ENCODE results near the gene LRRC17. TPM values are rescaled to one million over a fixed set of nuclear protein-coding genes. Genes with fewer than 3 reads are reported as not detected.

Gene LRRC17
- total RNA-seq, 1 donor from 2014 or later: 32.0 TPM

- DNase-seq (ENCODE audit: low spot score): no peak
- Mint-ChIP-seq H3K27ac (ENCODE audit: unreplicated experiment) (peak overlapping the region; percentile 96), H3K36me3 (ENCODE audit: low read depth) (peaks cover 6% of the 10 kb centered on the region), H3K4me1 (ENCODE audit: low read depth) (peaks cover 55% of the 10 kb centered on the region), H3K4me3 (ENCODE audit: unreplicated experiment) (no peak overlapping the region), H3K9me3 (ENCODE audit: low read depth) (peaks cover 13% of the 10 kb centered on the region), H3K27me3 (ENCODE audit: low read depth) (no peaks in the 10 kb centered on the region)
- TF ChIP-seq CTCF (IDR thresholded peaks at IDR 0.05): no peak
Measured at GRCh38 chr7:102873470-102874165, 39.2 kb upstream of the LRRC17 start.

GRCh38 chr7:102874166-102874829 is 38.5 kb upstream of the LRRC17 start:
- peak overlapping the region; percentile 96 for H3K27ac Mint-ChIP-seq (ENCODE audit: unreplicated experiment)
- H3K36me3 Mint-ChIP-seq (ENCODE audit: low read depth): peaks cover 6% of the 10 kb centered on the region
- peaks cover 55% of the 10 kb centered on the region for H3K4me1 Mint-ChIP-seq (ENCODE audit: low read depth)
- no peaks in the 10 kb centered on the region for H3K27me3 Mint-ChIP-seq (ENCODE audit: low read depth)
- DNase-seq (ENCODE audit: low spot score): no peak
- peaks cover 13% of the 10 kb centered on the region for H3K9me3 Mint-ChIP-seq (ENCODE audit: low read depth)
- H3K4me3 Mint-ChIP-seq (ENCODE audit: unreplicated experiment): no peak overlapping the region
- no peak for TF ChIP-seq CTCF (IDR thresholded peaks at IDR 0.05)

- DNase-seq (ENCODE audit: low spot score): no peak
- Mint-ChIP-seq H3K36me3 (ENCODE audit: low read depth) (peaks cover 6% of the 10 kb centered on the region), H3K9me3 (ENCODE audit: low read depth) (peaks cover 13% of the 10 kb centered on the region), H3K27me3 (ENCODE audit: low read depth) (no peaks in the 10 kb centered on the region), H3K4me3 (ENCODE audit: unreplicated experiment) (no peak overlapping the region), H3K4me1 (ENCODE audit: low read depth) (peaks cover 55% of the 10 kb centered on the region), H3K27ac (ENCODE audit: unreplicated experiment) (peak overlapping the region; percentile 96)
- TF ChIP-seq CTCF (IDR thresholded peaks at IDR 0.05): no peak
Measured at GRCh38 chr7:102874966-102875365, 37.8 kb upstream of the LRRC17 start.

- H3K27me3 Mint-ChIP-seq (ENCODE audit: low read depth): no peaks in the 10 kb centered on the region
- no peak overlapping the region for H3K4me3 Mint-ChIP-seq (ENCODE audit: unreplicated experiment)
- peak; percentile 23 for TF ChIP-seq CTCF (IDR thresholded peaks at IDR 0.05)
- H3K27ac Mint-ChIP-seq (ENCODE audit: unreplicated experiment): peak overlapping the region; percentile 96
- peaks cover 55% of the 10 kb centered on the region for H3K4me1 Mint-ChIP-seq (ENCODE audit: low read depth)
- H3K36me3 Mint-ChIP-seq (ENCODE audit: low read depth): peaks cover 6% of the 10 kb centered on the region
- peaks cover 13% of the 10 kb centered on the region for H3K9me3 Mint-ChIP-seq (ENCODE audit: low read depth)
- DNase-seq (ENCODE audit: low spot score): no peak
Measured at GRCh38 chr7:102875700-102876295, 37.0 kb upstream of the LRRC17 start.

GRCh38 chr7:102883098-102883860 is 29.5 kb upstream of the LRRC17 start:
- Mint-ChIP-seq H3K4me3 (ENCODE audit: unreplicated experiment) (no peak overlapping the region), H3K9me3 (ENCODE audit: low read depth) (no peaks in the 10 kb centered on the region), H3K27ac (ENCODE audit: unreplicated experiment) (peak overlapping the region; percentile 43), H3K27me3 (ENCODE audit: low read depth) (no peaks in the 10 kb centered on the region), H3K36me3 (ENCODE audit: low read depth) (no peaks in the 10 kb centered on the region), H3K4me1 (ENCODE audit: low read depth) (peaks cover 17% of the 10 kb centered on the region)
- no peak for TF ChIP-seq CTCF (IDR thresholded peaks at IDR 0.05)
- DNase-seq (ENCODE audit: low spot score): no peak
